ENCODE data around the gene RMND5A. TPM values are rescaled to one million over a fixed set of nuclear protein-coding genes. Genes with fewer than 3 reads are reported as not detected.

The RMND5A gene
- total and polyA plus RNA-seq, 5 donors from 2014 or later = 13.5 to 27.6 (median 15.8) TPM

DNA sequence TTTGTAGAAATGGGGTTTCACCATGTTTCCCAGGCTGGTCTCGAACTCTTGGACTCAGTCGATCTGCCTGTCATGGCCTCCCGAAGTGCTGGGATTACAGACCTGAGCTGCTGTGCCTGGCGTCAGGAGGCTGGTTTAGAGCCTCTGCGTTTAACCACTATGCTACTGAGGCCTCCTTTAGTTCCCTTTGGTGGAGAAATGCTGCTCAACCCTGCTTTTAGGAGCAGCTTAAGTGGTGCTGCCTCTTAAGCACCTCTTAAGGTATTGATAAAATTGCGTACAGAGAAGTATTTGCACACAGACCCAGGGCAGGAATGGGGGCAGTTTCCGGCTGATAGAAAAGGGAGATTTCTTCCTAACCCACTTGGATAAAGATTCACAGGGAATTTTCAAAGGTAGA is 62.7 kb downstream of the RMND5A start:
- no peak overlapping the region for H3K27ac ChIP-seq (ENCODE audit: insufficient read depth, low read length, poor library complexity, severe bottlenecking)
- Mint-ChIP-seq H3K9me3 (no peaks in the 10 kb centered on the region), H3K27ac (no peak overlapping the region), H3K27me3 (peaks cover 17% of the 10 kb centered on the region), H3K4me1 (peaks cover 0 to 4% (median 2%) of the 10 kb centered on the region in 4 donors), H3K4me3 (no peak overlapping the region), H3K36me3 (no peaks in the 10 kb centered on the region)
- H3K27me3 ChIP-seq (ENCODE audit: control insufficient read depth, insufficient read depth, low read length) = peaks cover 3% of the 10 kb centered on the region
- ATAC-seq (ENCODE audit: low read depth in 2 of 2) (no peak), DNase-seq (no peak)
- no peaks in the 10 kb centered on the region for H3K4me1 ChIP-seq (ENCODE audit: control insufficient read depth, insufficient read depth, low read length, poor library complexity, severe bottlenecking)
- no peaks in the 10 kb centered on the region for H3K36me3 ChIP-seq (ENCODE audit: control insufficient read depth, insufficient read depth, low read length)
- H3K4me3 ChIP-seq (ENCODE audit: low read depth, low read length) = no peak overlapping the region
- no peaks in the 10 kb centered on the region for H3K9me3 ChIP-seq (ENCODE audit: control insufficient read depth in 2 of 2, low read length in 2 of 2)

DNA sequence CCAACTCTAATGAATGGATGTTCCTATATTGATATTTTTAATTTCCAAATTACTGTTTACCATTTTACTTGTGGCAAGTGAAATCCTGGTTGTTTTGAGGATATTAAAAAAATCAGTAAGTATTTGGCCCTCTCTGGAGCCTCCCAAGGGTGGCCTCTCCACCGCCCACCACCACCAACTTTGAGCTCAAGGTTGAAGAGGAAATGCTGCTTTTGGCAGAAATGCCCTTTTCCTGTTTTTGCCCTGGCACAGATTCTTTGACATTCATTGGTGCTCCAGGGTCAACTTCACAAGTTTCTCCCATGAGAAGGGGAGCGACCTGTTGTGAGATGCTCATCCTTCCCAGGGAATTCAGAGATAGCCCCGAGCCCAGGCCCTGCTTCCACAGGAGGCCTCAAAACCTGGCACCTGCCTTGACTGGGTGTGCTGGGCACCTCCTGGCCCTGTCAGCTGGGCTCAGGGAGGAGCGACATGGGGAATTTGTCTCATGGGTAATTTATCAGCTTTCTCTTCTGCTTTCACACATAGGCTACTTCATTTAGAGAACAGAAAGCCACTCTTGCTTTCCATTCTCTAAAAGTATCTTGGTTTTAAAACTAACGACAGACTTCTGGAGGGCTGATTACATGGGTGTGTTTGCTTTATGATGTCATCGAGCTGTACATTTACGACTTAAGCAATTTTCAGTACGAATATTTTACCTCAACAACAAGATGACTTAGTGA is 63.7 kb downstream of the RMND5A start:
- no peaks in the 10 kb centered on the region for H3K9me3 ChIP-seq (ENCODE audit: control insufficient read depth in 2 of 2, low read length in 2 of 2)
- no peak overlapping the region for H3K27ac ChIP-seq (ENCODE audit: insufficient read depth, low read length, poor library complexity, severe bottlenecking)
- H3K4me3 Mint-ChIP-seq = no peak overlapping the region
- peaks cover 0 to 6% (median 2%) of the 10 kb centered on the region in 4 donors for H3K4me1 Mint-ChIP-seq
- peaks cover 28% of the 10 kb centered on the region for H3K27me3 Mint-ChIP-seq
- no peak overlapping the region for H3K4me3 ChIP-seq (ENCODE audit: low read depth, low read length)
- no peaks in the 10 kb centered on the region for H3K36me3 ChIP-seq (ENCODE audit: control insufficient read depth, insufficient read depth, low read length)
- H3K36me3 Mint-ChIP-seq = no peaks in the 10 kb centered on the region
- no peak for ATAC-seq (ENCODE audit: low read depth in 2 of 2)
- DNase-seq = no peak
- H3K9me3 Mint-ChIP-seq = no peaks in the 10 kb centered on the region
- H3K27me3 ChIP-seq (ENCODE audit: control insufficient read depth, insufficient read depth, low read length) = peaks cover 6% of the 10 kb centered on the region
- H3K27ac Mint-ChIP-seq = no peak overlapping the region
- H3K4me1 ChIP-seq (ENCODE audit: control insufficient read depth, insufficient read depth, low read length, poor library complexity, severe bottlenecking) = no peaks in the 10 kb centered on the region

DNA sequence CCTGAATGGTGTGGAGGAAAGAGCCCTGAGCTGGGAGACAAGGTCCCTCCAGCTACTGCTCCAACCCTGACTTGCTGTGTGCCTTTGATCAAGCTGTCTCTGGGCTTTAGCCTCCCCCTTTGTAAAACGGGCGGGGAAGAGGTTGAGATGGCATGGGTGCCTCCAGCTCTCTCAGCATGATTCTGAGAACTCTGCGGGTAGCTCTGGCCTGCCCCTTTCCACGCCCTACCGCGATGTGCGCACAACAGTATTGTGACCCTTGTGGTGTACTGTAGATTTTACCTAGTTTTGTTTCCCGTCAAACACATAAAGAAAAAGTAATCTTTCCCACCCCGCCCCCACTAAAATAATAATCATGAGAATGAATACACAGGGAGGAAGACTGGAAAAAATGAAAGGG is 65.4 kb downstream of the RMND5A start:
- Mint-ChIP-seq H3K27me3 (peaks cover 35% of the 10 kb centered on the region), H3K9me3 (no peaks in the 10 kb centered on the region), H3K4me3 (no peak overlapping the region), H3K27ac (no peak overlapping the region), H3K36me3 (no peaks in the 10 kb centered on the region), H3K4me1 (peaks cover 0 to 11% (median 4%) of the 10 kb centered on the region in 4 donors)
- peaks cover 9% of the 10 kb centered on the region for H3K27me3 ChIP-seq (ENCODE audit: control insufficient read depth, insufficient read depth, low read length)
- no peaks in the 10 kb centered on the region for H3K36me3 ChIP-seq (ENCODE audit: control insufficient read depth, insufficient read depth, low read length)
- no peaks in the 10 kb centered on the region for H3K9me3 ChIP-seq (ENCODE audit: control insufficient read depth in 2 of 2, low read length in 2 of 2)
- no peak overlapping the region for H3K27ac ChIP-seq (ENCODE audit: insufficient read depth, low read length, poor library complexity, severe bottlenecking)
- no peak for ATAC-seq (ENCODE audit: low read depth in 2 of 2)
- peak in 1 of 3 donors; percentile 32 for DNase-seq
- peaks cover 10% of the 10 kb centered on the region for H3K4me1 ChIP-seq (ENCODE audit: control insufficient read depth, insufficient read depth, low read length, poor library complexity, severe bottlenecking)
- H3K4me3 ChIP-seq (ENCODE audit: low read depth, low read length) = no peak overlapping the region

DNA sequence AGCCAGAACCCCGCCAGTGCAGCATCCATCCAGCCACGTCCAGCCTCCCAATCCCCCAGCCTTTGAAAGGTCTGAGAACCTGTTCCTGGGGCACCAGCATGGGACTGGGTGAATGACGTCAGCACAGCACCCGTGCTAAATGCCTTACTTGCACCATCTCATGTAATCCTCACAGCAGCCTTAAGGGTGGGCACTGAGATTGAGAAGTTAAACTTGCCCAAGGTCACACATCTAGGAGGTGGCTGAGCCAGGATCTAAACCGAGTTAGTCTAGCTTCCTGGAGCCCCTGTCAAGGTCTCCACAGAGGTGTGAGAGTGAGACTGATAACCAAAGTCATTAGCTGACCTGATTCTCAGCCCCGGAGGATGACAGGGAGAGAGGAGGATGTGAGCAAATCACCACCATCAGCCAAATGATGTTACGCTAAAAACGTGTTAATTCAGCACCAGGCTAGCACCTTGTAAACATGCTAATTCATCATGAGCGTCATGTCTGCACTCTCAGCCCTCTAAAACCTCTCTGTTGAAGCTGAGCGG is 66.0 kb downstream of the RMND5A start:
- H3K9me3 Mint-ChIP-seq = peaks cover 0 to 1% (median 0%) of the 10 kb centered on the region in 7 donors
- no peak for DNase-seq
- peak in 1 of 2 donors; percentile 26 for ATAC-seq (ENCODE audit: low read depth in 2 of 2)
- H3K4me1 ChIP-seq (ENCODE audit: control insufficient read depth, insufficient read depth, low read length, poor library complexity, severe bottlenecking) = peaks cover 14% of the 10 kb centered on the region
- no peak overlapping the region for H3K27ac ChIP-seq (ENCODE audit: insufficient read depth, low read length, poor library complexity, severe bottlenecking)
- peaks cover 4 to 14% (median 7%) of the 10 kb centered on the region in 4 donors for H3K4me1 Mint-ChIP-seq
- no peaks in the 10 kb centered on the region for H3K36me3 ChIP-seq (ENCODE audit: control insufficient read depth, insufficient read depth, low read length)
- H3K36me3 Mint-ChIP-seq = no peaks in the 10 kb centered on the region
- H3K4me3 Mint-ChIP-seq = no peak overlapping the region
- peaks cover 39% of the 10 kb centered on the region for H3K27me3 Mint-ChIP-seq
- H3K27ac Mint-ChIP-seq = no peak overlapping the region
- peaks cover 9% of the 10 kb centered on the region for H3K27me3 ChIP-seq (ENCODE audit: control insufficient read depth, insufficient read depth, low read length)
- no peaks in the 10 kb centered on the region for H3K9me3 ChIP-seq (ENCODE audit: control insufficient read depth in 2 of 2, low read length in 2 of 2)
- H3K4me3 ChIP-seq (ENCODE audit: low read depth, low read length) = no peak overlapping the region

DNA sequence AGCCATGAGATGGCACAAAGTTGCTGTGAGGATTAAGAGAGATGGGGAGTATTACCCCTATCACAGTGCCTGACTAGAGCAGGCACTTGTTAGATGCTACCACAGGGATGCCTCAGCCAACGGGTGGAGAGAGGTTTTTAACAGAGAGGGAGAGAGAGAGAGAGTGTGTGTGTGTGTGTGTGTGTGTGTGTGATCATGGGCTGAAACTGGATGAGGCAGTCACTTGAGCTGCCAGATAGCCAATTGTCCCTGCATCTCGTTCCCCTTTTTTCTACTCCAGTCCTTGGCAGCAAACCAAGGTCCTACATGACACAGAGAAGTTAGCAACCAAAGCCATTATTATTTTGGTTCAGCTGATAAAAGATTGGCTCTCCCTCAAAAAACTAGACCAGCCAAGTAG is 67.6 kb downstream of the RMND5A start:
- DNase-seq = no peak
- H3K4me1 Mint-ChIP-seq = peaks cover 10 to 25% (median 10%) of the 10 kb centered on the region in 4 donors
- peak overlapping the region in 2 of 4 donors; percentile 3 to 22 for H3K4me3 Mint-ChIP-seq

DNA sequence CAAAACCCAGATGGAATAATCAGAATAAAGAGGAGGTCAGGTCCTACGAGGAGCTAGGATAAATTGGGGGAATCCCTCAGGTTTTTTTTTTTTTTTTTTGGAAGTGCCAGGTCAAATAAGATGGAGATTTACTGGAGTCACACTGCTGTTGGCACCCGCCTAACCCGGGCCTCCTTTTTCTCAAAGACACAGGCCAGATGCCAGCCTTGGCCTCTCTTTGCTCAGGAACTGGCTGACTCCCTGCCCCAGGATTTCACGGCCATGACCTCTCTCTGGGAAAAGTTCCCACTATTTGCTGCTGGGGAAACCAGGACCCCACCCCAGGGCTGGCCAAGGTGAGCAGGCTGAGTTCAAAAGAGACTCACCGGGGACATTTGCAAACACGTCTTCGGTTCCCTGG is 68.1 kb downstream of the RMND5A start:
- peak overlapping the region in 1 of 4 donors; percentile 3 for H3K4me3 Mint-ChIP-seq
- H3K27me3 Mint-ChIP-seq = peaks cover 60% of the 10 kb centered on the region
- Histone ChIP-seq H3K27me3 (ENCODE audit: control insufficient read depth, insufficient read depth, low read length) (peaks cover 20% of the 10 kb centered on the region), H3K27ac (ENCODE audit: insufficient read depth, low read length, poor library complexity, severe bottlenecking) (no peak overlapping the region), H3K36me3 (ENCODE audit: control insufficient read depth, insufficient read depth, low read length) (no peaks in the 10 kb centered on the region), H3K4me1 (ENCODE audit: control insufficient read depth, insufficient read depth, low read length, poor library complexity, severe bottlenecking) (peaks cover 24% of the 10 kb centered on the region), H3K9me3 (ENCODE audit: control insufficient read depth in 2 of 2, low read length in 2 of 2) (no peaks in the 10 kb centered on the region), H3K4me3 (ENCODE audit: low read depth, low read length) (no peak overlapping the region)
- DNase-seq (no peak), ATAC-seq (ENCODE audit: low read depth in 2 of 2) (no peak)
- H3K36me3 Mint-ChIP-seq = no peaks in the 10 kb centered on the region
- peaks cover 10 to 25% (median 11%) of the 10 kb centered on the region in 4 donors for H3K4me1 Mint-ChIP-seq
- no peak overlapping the region for H3K27ac Mint-ChIP-seq
- peaks cover 0 to 2% (median 0%) of the 10 kb centered on the region in 7 donors for H3K9me3 Mint-ChIP-seq

More for the DNA sequence above, 67.6 kb downstream of the RMND5A start:
- Histone ChIP-seq H3K4me3 (ENCODE audit: low read depth, low read length) (no peak overlapping the region), H3K27ac (ENCODE audit: insufficient read depth, low read length, poor library complexity, severe bottlenecking) (no peak overlapping the region), H3K27me3 (ENCODE audit: control insufficient read depth, insufficient read depth, low read length) (peaks cover 15% of the 10 kb centered on the region), H3K9me3 (ENCODE audit: control insufficient read depth in 2 of 2, low read length in 2 of 2) (no peaks in the 10 kb centered on the region), H3K4me1 (ENCODE audit: control insufficient read depth, insufficient read depth, low read length, poor library complexity, severe bottlenecking) (peaks cover 24% of the 10 kb centered on the region), H3K36me3 (ENCODE audit: control insufficient read depth, insufficient read depth, low read length) (no peaks in the 10 kb centered on the region)
- peak overlapping the region in 1 of 3 donors; percentile 87 for H3K27ac Mint-ChIP-seq
- peaks cover 0 to 2% (median 0%) of the 10 kb centered on the region in 7 donors for H3K9me3 Mint-ChIP-seq
- no peak for ATAC-seq (ENCODE audit: low read depth in 2 of 2)
- H3K36me3 Mint-ChIP-seq = no peaks in the 10 kb centered on the region
- H3K27me3 Mint-ChIP-seq = peaks cover 56% of the 10 kb centered on the region

DNA sequence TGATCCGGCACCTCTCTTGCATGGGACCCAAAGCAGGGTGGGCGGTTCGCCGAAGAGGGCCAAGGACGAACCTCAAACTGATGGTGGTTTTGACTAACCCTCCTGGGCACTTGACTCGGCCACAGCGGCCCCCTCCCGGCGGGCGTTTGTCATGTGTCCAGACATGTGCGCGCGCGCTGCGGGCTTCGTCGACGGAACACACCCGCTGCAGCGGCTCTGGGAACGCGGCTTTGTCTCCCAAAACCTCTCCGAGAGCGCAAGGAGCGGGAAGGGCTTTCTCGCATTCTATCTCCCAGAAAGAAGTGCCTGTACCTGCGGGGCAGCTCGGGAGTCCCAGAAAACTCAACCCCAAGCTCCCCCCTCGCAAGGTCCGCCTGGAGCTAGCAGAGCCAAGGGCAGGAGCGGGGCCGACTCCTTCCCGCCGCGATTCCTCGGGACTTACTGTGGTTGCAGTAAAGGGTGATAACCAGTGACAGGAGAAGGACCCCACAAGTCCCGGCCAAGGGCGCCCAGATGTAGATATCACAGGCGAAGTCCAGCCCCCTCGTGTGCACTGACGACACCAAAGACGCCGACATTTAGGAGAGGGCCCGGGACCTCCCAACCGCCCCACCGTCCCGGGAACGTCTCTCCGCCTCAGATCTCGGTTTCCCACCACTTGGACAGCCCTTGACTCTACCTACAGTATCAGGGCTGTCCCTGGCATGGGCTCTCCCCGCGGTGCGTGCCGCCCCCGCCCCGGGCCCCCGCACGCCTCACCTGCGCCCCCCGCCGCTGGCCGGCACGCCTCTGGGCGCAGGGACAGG is 69.0 kb downstream of the RMND5A start:
- H3K4me3 Mint-ChIP-seq = no peak overlapping the region
- peaks cover 0 to 3% (median 0%) of the 10 kb centered on the region in 7 donors for H3K9me3 Mint-ChIP-seq
- Histone ChIP-seq H3K4me3 (ENCODE audit: low read depth, low read length) (no peak overlapping the region), H3K4me1 (ENCODE audit: control insufficient read depth, insufficient read depth, low read length, poor library complexity, severe bottlenecking) (peaks cover 24% of the 10 kb centered on the region), H3K36me3 (ENCODE audit: control insufficient read depth, insufficient read depth, low read length) (no peaks in the 10 kb centered on the region), H3K9me3 (ENCODE audit: control insufficient read depth in 2 of 2, low read length in 2 of 2) (no peaks in the 10 kb centered on the region), H3K27ac (ENCODE audit: insufficient read depth, low read length, poor library complexity, severe bottlenecking) (no peak overlapping the region), H3K27me3 (ENCODE audit: control insufficient read depth, insufficient read depth, low read length) (peaks cover 29% of the 10 kb centered on the region)
- ATAC-seq (ENCODE audit: low read depth in 2 of 2) = no peak
- peaks cover 10 to 25% (median 12%) of the 10 kb centered on the region in 4 donors for H3K4me1 Mint-ChIP-seq
- no peak overlapping the region for H3K27ac Mint-ChIP-seq
- H3K36me3 Mint-ChIP-seq = no peaks in the 10 kb centered on the region
- peaks cover 70% of the 10 kb centered on the region for H3K27me3 Mint-ChIP-seq
- DNase-seq = no peak

Measured in CD4-positive, CD25-positive, alpha-beta regulatory T cell (primary cell).